OCI-LY1 (cell line): ENCODE results near the gene IQGAP3.

Experiments
- CTCF ChIP-seq: fragments of 200-600 bp; sonication (generic), shearing (Covaris generic); IDR thresholded peaks from 2 replicates; pipeline ENCODE4 v1.5.1; 2017; ENCODE audit warnings: mild to moderate bottlenecking, antibody characterized with exemption, low read length, moderate library complexity, mixed read lengths
- EZH2 ChIP-seq: fragments of 200-600 bp; sonication (generic), shearing (Covaris generic); IDR thresholded peaks from 2 replicates; pipeline ENCODE4 v1.8.0; 2017; ENCODE audit warnings: borderline replicate concordance, mixed run types, mild to moderate bottlenecking, antibody characterized with exemption, low read length, moderate library complexity, mixed read lengths

DNA sequence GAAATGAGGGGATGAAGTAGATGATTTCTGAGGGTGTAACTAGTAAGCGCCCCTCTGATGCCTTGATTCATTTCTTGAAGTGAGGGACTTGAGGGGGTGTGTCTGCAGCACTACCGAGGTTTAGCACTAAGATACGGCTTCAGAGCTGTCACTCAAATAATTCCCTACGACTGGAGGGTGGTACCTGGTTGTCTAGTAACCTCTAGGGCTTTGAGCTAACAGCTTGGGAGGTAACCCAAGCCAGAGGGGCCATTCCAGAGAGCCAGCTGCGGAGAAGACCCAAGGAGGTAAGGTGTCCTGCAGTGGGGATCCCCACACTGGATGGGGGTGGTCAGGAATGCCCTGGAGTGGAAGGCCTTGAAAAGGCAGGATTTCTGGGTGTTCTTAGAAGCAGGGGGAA is 7.1 kb upstream of the IQGAP3 start, which contains the start of gene TTC24:
- TF ChIP-seq CTCF (no peak), EZH2 (no peak)
